ENCODE data around the gene CDC25A.

GRCh38 chr3:48220746-48221145, 32.5 kb upstream of the CDC25A start:
- TF ChIP-seq CTCF (IDR thresholded peaks at IDR 0.05; ENCODE audit: poor library complexity) = no peak
- no peak for TF ChIP-seq EZH2 (IDR thresholded peaks at IDR 0.05; ENCODE audit: borderline replicate concordance)
- no peak for TF ChIP-seq EZH2phosphoT487 (IDR thresholded peaks at IDR 0.05; ENCODE audit: low read depth, severe bottlenecking, unreplicated experiment)

Data from hepatocyte (in vitro differentiated cells).